ENCODE results near the gene FXYD7. TPM values are rescaled to one million over a fixed set of nuclear protein-coding genes. Genes with fewer than 3 reads are reported as not detected.

FXYD7 gene
- total and polyA plus RNA-seq, 9 of the 15 experiments (the other 6 are each of a cell fraction or from before 2014, with no cell fraction given) = 0.10 to 0.80 (median 0.31) TPM; not detected in 3

GRCh38 chr19:35154525-35155406 is 11.7 kb downstream of the FXYD7 start, which contains the start of gene FXYD5 (continued):
- TF ChIP-seq AFF1 (IDR thresholded peaks at IDR 0.05; ENCODE audit: low read depth in 1 of 2, partially characterized antibody in 2 of 2) (peak; percentile 25 to 45), ETV6 (IDR thresholded peaks at IDR 0.05; ENCODE audit: borderline replicate concordance in 1 of 2, low read depth in 2 of 2, low read length in 1 of 2) (no peak), ETV6 (CRISPR knock-in tag; IDR thresholded peaks at IDR 0.05; ENCODE audit: borderline replicate concordance) (no peak), CTBP1 (IDR thresholded peaks at IDR 0.05; ENCODE audit: borderline replicate concordance) (peak; percentile 75; the same call in 1 of the 2 replicates), CBFB (CRISPR knock-in tag; IDR thresholded peaks at IDR 0.05) (no peak; the same call in 1 of the 2 replicates), MCM5 (IDR thresholded peaks at IDR 0.05; ENCODE audit: low read depth) (no peak), CSDE1 (IDR thresholded peaks at IDR 0.05) (no peak), PHF20 (IDR thresholded peaks at IDR 0.05; ENCODE audit: partially characterized antibody) (no peak), ETV5 (CRISPR knock-in tag; IDR thresholded peaks at IDR 0.05; ENCODE audit: low read depth) (no peak; the same call in 1 of the 2 replicates), HSF4 (CRISPR knock-in tag; IDR thresholded peaks at IDR 0.05; ENCODE audit: borderline replicate concordance) (no peak), CAMTA2 (CRISPR knock-in tag; conservative IDR thresholded peaks at IDR 0.05) (peak; percentile 34; the same call in 1 of the 2 replicates), CBX1 (IDR thresholded peaks at IDR 0.05; ENCODE audit: low read depth) (peak; percentile 80), TEAD2 (tag; IDR thresholded peaks at IDR 0.05) (no peak), FOXK1 (CRISPR knock-in tag; IDR thresholded peaks at IDR 0.05; ENCODE audit: borderline replicate concordance) (peak; percentile 46; the same call in 1 of the 2 replicates), ZBTB17 (CRISPR knock-in tag; IDR thresholded peaks at IDR 0.05) (peak; percentile 33; the same call in 1 of the 2 replicates), RBFOX2 (IDR thresholded peaks at IDR 0.05; ENCODE audit: low read depth, low read length) (peak; percentile 94)
- TF ChIP-seq, protein P1, sequence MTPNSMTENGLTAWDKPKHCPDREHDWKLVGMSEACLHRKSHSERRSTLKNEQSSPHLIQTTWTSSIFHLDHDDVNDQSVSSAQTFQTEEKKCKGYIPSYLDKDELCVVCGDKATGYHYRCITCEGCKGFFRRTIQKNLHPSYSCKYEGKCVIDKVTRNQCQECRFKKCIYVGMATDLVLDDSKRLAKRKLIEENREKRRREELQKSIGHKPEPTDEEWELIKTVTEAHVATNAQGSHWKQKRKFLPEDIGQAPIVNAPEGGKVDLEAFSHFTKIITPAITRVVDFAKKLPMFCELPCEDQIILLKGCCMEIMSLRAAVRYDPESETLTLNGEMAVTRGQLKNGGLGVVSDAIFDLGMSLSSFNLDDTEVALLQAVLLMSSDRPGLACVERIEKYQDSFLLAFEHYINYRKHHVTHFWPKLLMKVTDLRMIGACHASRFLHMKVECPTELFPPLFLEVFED (CRISPR knock-in tag; conservative IDR thresholded peaks at IDR 0.05) = peak; percentile 84; the same call in 1 of the 2 replicates
- TF ChIP-seq, protein P2, sequence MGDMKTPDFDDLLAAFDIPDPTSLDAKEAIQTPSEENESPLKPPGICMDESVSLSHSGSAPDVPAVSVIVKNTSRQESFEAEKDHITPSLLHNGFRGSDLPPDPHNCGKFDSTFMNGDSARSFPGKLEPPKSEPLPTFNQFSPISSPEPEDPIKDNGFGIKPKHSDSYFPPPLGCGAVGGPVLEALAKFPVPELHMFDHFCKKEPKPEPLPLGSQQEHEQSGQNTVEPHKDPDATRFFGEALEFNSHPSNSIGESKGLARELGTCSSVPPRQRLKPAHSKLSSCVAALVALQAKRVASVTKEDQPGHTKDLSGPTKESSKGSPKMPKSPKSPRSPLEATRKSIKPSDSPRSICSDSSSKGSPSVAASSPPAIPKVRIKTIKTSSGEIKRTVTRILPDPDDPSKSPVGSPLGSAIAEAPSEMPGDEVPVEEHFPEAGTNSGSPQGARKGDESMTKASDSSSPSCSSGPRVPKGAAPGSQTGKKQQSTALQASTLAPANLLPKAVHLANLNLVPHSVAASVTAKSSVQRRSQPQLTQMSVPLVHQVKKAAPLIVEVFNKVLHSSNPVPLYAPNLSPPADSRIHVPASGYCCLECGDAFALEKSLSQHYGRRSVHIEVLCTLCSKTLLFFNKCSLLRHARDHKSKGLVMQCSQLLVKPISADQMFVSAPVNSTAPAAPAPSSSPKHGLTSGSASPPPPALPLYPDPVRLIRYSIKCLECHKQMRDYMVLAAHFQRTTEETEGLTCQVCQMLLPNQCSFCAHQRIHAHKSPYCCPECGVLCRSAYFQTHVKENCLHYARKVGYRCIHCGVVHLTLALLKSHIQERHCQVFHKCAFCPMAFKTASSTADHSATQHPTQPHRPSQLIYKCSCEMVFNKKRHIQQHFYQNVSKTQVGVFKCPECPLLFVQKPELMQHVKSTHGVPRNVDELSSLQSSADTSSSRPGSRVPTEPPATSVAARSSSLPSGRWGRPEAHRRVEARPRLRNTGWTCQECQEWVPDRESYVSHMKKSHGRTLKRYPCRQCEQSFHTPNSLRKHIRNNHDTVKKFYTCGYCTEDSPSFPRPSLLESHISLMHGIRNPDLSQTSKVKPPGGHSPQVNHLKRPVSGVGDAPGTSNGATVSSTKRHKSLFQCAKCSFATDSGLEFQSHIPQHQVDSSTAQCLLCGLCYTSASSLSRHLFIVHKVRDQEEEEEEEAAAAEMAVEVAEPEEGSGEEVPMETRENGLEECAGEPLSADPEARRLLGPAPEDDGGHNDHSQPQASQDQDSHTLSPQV (IDR thresholded peaks at IDR 0.05) = no peak
